Measurements from ENCODE around the gene DPY19L1.
A peak's percentile ranks its signal among the peaks of the same experiment; 100 is the strongest.
"Not testable (repeated sequence)": the region's sequence is repeated elsewhere in the genome, so short reads cannot be mapped to it uniquely, and the experiment has no call there.

DPY19L1 gene

DNA sequence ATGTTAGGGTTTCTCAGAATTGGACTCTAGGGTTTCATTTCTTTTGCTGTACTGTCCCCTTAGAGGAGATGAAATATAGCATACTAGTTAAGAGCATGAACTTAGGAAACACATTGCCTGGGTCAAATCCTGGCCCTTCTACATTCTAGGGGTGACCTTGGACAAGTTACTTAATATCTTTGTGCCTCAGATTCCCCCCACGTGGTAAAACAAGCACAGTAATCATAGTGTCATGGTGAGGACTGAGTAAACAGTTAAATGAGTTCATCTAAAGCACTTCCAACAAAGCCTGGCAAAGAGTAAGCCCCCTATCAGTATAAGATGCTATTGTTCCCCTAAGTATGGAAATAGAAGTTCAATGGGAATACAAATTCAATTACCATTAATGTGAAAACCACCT is 5.1 kb downstream of the DPY19L1 start:
- DNase-seq (ENCODE audit: low read depth in 3 of 3) = no peak

DNA sequence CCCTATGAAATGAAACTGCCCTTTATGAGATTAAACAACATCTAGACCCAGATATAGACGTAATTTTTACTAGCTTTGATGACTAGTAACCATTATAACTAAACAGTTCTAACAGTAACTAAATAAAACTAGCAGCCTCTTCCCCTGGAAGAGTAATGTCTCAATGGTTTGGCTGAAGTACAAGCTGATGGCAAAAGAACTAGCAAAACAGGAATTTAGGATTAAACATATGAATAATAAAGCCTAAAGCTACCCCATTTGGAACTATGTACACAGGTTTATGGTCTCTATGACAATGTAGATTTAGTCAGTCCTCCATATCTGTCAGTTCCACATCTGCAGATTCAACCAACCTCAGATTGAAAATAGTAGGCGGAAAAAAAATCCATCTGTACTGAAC is 6.4 kb downstream of the DPY19L1 start:
- DNase-seq (ENCODE audit: low read depth in 3 of 3) = no peak

DNA sequence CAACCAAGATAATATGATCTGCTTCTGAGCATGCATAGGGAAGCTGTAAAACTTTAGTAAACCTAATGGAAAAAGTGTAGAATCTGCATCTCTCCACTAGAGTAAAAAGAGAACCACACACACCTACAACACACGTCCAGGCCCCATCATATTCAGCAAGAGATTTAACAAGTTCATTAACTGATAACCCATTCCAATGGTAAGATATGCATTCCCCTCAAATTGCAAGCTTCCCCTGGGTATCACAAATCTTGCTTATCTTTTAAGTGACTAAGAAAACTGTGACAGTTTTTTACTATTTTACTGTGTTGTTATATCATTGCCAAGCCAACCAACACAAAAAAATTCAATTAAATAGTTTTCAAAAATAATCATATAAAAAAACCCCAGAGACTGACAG is 8.0 kb downstream of the DPY19L1 start:
- DNase-seq (ENCODE audit: low read depth in 3 of 3) = no peak

DNA sequence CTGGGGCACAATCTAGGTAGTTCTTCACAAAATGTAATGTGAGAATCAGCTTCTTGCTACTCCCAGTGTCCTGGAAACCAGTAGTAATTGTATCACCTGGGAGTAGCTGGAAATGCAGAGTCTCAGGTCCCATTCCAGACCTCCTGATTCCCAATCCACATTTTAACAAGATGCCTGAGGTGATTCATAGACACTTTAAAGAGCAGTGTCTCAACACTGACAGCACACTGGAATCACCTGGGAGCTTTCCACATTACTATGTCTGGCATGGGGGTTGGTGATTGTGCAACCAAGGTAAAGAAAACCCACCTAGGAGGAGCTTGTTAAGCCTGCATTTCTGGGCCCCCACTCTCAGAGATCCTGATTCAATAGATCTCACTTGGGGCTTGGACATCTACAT is 11.1 kb downstream of the DPY19L1 start:
- DNase-seq (ENCODE audit: low read depth in 3 of 3) = no peak

DNA sequence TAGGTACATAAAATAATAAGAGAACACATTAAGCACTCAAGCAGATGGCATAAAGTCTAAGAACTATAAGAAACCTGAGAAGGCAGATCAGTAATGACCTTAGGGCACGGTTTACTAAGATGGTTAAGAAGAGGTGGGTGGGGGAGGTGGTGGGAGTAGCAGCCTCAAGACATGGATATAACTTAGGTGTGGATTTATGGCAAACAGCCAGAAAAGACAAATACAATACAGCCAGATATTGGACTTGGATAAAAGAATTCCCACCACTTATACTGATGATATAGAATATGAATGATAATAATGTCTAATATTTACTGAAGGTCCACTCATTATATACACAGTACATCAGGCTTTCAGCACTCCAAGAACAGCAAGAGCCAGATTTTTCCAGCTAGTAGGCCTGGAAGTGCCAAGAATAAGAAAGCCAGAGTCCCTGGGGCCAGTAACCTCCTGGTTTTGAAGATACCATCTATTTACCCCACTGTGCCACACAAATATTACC is 11.9 kb downstream of the DPY19L1 start:
- no peak for DNase-seq (ENCODE audit: low read depth in 3 of 3)

DNA sequence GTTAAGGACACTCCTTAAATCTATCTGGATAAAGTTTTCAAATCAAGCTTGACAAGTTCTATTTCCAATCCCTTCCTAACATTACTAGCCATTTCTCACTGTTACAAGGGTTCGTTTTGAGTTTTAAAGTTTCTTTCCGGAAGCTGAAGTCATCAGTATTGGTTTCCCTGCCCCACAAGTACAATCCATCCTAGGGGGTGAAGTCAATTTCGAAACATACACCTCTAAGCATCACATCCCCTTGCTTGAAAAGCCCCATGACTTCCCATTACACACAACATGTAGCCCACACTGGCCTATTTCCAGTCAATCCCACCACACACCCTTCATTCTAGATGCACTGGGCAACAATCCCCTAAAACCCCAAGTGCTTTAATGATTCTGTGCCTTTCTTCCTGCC is 13.0 kb downstream of the DPY19L1 start:
- DNase-seq (ENCODE audit: low read depth in 3 of 3) = no peak

DNA sequence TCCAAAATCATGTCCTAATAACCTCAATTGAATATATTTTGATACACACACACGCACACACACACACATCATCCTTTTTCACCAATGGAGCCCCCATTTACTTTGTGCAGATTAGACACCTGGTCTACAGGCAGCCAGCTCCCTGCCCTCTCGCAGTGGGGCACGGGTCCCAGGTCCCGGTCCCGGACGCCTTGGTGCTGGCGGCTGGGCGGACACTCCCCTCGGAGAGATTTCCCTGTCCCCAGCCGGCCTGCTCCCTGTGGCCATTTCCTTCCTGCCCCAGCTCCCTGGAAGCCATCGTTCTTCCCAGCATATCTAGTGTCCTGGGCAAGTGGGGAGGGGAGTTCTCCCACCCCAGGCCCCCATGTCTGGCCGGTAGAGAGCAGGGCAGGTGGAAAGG is 14.6 kb downstream of the DPY19L1 start:
- DNase-seq (ENCODE audit: low read depth in 3 of 3) = no peak

DNA sequence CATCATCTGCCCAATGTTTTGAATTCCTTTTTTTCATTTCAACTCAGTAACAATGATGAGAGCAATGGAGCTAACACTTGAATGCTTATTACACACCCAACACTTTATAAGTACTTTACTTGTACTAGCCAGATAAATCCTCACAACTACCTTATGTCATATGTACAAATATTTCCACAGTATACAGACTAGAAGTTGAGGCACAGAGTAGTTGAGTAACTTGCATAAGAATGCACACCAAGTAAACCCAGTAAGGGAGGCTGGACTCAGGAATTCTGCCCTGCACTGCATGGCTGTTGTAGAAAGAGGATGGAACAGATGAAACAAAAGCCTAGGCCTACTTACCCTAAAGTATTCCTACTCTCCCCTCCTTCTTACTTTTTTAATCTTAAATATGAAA is 15.8 kb downstream of the DPY19L1 start:
- DNase-seq (ENCODE audit: low read depth in 3 of 3) = no peak

DNA sequence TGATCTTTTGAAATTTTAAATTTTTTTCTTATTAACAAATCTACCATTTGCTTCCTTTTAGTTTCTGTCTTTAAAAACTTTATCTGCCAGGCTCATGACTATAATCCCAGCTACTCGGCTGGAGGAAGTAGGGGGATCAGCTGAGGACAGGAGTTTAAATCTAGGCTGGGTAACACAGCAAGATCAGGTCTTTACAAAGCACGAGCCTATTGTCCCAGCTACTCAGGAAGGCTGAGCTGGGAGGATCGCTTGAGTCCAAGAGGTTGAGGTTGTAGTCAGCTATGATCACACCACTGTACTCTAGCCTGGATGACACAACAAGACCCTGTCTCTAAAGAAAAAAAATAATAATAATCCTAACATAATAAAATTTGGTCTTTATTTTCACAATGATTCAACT is 17.5 kb downstream of the DPY19L1 start:
- no peak for DNase-seq (ENCODE audit: low read depth in 3 of 3)

DNA sequence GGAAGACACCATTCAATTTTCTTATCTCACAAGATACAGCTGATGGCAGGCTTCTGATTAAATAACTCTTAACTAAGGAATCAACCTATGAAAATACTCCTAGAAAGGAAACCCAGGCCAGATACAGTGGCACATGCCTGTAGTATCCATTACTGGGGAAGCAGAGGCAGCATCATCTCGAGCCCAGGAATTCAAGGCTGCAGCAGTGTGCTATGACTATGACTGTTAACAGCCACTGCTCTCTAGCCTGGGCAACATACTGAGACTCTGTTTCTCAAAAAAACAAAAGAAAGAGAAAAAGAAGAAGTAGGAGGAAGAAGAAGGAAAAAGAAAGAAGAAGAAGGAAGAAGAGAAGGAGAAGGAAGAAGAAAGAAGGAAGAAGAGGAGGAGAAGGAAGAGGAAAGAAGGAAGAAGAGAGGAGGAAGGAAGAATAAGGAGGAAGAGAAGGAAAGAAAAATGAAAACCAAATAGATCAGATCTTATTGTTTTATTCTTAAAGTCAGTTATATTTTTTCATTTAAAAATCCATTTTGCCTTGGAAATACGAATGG is 18.0 kb downstream of the DPY19L1 start:
- DNase-seq (ENCODE audit: low read depth in 3 of 3) = no peak

DNA sequence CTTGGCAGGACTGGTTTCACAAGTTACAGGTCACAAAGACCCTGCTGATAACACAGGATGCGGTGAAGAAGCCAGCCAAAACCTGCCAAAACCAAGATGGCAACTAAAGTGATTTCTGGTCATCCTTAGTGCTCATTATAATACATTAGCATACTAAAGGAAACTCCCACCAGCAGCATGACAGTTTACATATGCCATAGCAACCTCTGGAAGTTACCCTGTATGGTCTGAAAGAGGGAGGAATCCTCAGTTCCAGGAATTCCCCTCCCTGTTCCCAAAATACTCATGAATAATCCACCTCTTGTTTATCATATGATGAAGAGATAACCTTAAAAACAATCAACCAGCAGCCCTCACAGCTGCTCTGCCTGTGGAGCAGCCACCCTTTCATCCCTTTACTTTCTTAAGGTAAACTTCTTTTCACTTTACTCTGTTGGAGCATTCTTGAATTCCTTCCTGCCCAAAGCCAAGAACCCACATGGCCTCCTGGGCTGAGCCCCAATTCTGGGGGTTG is 21.9 kb downstream of the DPY19L1 start:
- no peak for DNase-seq (ENCODE audit: low read depth in 3 of 3)

DNA sequence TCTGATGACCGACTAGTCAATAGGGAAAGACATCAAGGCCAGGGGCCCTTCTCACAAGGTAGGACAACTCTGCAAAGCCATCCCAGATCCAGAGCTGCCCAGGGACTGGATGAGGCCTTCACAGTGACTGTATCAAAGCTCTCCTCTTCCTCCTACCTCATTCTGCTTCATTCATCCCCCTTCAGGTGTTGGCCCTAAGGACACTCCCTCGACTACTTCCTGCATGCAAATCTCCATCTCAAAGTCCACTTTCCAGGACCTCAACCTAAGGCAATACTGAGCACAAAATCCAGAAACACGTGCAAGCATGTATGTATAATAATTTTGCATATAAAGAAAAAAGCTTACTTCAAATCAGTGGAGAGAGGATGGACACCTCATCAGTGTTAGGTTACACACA is 25.1 kb downstream of the DPY19L1 start:
- DNase-seq (ENCODE audit: low read depth in 3 of 3) = no peak

DNA sequence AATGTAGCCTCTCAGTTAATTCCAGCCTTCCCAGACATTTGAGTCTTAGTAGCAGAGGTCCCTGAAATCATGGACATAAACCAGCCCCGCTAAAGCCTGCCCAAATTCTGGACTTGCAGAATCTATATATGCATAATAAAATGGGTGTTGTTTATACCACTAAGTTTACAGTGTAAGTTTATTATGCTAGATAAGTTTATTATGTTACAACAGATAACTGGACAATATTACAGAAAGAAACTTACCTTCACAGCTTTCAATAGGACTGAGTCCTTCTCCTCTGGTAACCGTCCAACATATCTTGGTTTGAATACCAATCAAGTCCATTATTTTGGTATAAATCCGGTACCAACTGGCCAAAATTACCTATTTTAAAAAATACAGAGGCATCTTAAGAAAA is 26.2 kb downstream of the DPY19L1 start:
- no peak for DNase-seq (ENCODE audit: low read depth in 3 of 3)

DNA sequence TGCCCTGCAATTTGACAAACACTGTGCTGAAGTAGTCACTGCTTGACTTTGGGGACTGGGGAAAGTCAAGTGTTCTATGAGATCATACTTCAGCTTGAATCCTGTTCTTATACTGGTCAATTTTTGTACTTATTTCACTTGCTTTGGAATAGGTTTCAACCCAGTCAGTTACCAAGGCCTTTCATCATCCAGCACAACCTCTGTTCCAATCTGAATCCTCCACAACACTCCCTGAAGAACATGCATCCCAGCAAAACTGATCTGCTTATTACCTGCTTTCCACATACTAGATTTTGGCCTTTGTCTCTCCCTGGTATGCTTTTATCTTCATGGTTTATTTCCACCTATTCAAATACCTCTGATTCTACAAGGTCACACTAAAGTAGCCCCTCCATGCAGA is 29.5 kb downstream of the DPY19L1 start:
- no peak for DNase-seq (ENCODE audit: low read depth in 3 of 3)

DNA sequence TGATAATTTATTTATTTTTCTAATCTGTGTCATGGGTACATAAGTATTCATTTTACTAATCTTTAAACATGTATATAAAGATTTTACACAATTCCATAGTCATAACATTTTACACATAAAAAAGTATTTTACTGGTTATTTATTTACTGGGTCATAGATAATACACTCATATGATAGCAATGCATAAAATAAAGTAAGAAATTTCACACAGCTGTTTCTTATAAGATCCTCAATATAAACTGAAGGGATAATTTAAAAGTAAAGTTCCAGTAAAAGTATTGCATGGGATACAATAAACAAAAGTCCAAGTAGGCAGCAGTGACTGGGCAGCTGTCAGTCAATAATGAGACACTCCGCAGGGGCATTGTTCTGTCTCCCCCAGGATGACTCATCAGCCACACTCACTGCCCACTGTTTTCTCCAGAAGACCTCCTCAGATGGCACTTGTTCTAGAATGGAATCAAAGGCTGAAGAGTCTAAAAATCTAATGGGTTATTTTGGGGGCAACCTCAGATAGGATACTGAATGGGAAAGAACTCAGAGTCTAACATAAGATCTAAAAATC is 32.7 kb downstream of the DPY19L1 start:
- no peak for DNase-seq (ENCODE audit: low read depth in 3 of 3)

DNA sequence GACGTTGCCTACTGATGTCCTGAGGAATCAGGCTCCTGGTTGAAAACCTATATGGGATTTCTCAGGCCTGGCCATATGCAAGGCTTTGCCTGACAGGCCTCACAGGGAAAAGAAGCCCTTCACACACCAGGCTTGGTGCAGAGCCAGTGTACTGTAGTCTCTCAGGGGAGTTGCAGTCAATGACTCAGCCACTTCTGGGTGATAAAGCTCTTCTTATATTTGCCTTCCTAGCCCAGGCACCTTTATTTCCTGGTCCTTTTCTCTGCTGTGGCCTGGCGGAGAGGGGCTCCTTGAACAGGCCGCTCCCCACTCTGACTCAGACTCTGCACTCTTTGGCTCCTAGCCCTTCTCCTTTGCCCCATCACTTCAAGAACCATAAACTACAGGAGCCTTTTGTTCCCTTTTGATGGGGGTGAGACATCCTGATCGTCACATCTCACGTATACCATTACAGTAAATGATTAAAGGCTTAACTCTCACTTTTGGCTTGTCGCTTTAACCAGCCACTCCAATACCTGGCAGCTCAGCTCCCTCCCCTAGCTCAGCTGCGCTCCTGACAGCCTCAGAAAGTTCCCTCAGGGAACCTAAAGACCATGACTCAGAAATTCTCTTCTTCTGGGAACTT is 33.5 kb downstream of the DPY19L1 start:
- no peak for DNase-seq (ENCODE audit: low read depth in 3 of 3)

DNA sequence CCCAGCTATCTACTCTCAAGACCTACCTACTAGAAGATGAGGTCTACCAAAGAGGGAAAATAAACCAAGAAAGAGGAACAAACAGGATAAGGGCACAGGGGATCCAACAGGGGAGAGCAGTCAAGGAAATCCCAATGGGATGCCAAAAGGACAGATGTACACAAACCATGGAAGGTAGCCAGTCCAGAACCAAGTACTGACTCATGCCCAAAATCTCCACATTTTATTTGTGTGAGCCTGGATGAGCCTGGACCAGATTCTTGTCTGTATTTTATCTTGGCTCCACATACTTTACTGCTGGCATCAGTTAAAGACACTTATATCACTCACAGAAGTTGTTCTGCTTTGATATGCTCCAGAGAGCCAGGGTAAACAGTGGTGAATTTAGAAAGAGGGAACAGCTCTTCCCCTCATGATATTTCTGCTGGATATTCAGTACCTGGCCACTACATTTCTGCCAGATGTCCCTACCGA is 34.1 kb downstream of the DPY19L1 start:
- DNase-seq (ENCODE audit: low read depth in 3 of 3) = not testable (repeated sequence)

DNA sequence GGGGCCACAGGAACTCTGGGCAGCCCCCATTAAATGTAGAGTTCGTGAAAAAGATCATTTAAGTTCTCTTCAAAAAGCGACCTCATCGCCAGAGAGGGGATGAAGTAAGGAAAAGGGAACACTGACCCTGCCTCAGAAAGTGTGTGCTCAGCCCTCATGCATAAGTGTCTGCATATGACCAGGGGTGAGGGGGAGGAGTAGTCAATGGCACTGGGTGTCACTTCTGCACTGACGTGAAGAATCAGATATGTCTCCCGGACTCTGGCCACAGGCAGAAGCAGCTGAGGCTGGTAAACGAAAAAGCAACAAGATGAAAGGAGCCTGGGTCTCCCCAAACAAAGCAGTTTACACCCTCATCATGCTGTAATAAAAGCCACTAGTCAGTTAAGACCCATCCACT is 39.0 kb downstream of the DPY19L1 start:
- DNase-seq (ENCODE audit: low read depth in 3 of 3) = not testable (repeated sequence)

DNA sequence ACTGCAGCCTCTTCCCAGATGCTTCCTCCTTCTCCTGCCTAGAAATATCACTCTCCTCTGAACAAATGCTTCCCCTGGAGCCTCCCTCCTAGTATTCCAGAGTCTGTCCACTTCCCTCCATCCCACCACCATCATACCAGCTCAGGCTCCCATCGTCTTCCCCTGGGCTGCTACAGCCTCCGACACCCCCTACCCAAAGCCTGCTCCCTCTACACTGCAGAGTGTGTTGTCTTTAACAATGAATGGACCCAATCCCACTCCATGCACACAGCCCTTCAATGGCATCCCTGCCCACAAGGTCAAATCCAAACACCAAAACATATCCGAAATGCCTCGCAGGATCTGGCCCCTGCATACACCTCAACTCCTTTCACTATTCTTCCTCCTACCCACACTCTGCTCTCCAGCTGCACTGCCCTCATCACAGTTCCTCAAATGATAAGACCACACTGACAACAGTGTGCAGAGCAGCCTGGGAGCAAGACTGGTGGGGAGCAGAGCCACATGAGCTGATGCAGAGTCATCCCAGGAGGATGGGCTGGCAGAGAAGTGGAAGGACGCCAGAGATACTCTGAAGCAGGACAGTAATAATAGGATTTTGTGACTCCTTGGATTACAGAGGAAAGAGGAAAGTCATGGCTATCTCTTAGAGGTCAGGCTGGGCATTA is 40.7 kb downstream of the DPY19L1 start:
- not testable (repeated sequence) for DNase-seq (ENCODE audit: low read depth in 3 of 3)

DNA sequence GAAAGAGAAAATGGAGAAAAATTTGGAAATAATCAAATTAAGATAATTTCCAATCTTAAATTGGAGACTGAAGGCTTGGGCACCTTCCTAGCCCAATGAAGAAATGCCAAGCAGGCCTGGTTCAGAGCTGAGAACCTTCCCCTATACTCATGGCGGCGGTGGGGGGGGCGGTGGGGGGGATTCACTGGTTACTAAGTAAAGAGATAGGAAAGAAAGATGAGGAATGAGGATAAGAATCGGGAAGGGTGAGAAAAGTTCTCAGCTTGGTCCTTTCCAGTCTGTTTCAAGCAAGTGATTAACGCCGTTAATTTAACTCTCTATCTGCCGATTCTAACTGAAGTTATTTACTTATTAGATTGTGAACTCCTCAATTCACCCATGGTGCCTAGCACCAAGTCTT is 41.5 kb downstream of the DPY19L1 start:
- no peak for DNase-seq (ENCODE audit: low read depth in 3 of 3)

DNA sequence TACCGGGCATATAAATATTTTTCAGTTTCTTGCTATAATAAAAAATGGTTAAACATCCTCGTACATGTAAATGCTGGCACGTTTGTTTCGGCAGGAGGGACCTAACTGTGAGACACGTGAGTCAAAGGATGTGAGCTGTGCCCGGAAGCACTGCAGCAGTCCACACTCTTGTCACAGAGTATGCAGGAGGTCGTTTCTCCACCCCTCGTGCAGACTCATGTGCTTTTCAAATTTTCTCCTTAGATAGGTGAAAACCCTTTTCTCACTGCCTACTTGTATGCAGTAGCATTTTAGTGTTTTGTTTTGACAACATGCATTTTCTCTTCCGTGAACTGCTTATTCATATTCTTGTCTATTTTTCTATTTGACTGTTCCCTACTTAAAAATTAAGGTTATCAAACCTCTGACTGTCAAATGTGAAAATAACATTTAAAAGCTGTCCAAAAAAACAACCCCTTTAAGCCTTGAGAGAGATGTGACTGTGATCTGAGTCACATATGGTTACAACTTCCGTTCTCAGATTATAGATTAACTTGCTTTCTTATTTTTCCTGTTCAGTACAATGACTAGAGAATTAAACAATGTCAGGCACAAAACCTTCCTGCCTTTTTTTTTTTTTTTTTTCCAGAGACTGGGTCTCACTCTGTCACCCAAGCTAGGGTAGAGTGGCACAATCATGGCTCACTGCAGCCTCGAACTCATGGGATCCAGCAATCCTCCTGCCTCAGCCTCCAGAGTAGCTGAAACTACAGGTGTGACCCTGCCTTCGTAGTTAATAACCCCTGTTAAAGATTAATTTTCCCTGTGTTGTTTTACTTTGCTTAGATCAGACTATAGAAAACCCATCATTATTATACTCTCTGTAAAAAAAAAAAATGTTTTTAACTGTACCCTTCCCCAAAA is 45.1 kb downstream of the DPY19L1 start:
- DNase-seq (ENCODE audit: low read depth in 3 of 3) = peak; percentile 14 to 43 (median 35)

Measured in stimulated activated CD4-positive, alpha-beta T cell treated with anti-CD3 and anti-CD28 coated beads, TNF-alpha, amount 100 ng/mL, for 24 hours (primary cell).